ENCODE data around the gene OGFOD3.
"Not testable (repeated sequence)": the region's sequence is repeated elsewhere in the genome, so short reads cannot be mapped to it uniquely, and the experiment has no call there.

DNA sequence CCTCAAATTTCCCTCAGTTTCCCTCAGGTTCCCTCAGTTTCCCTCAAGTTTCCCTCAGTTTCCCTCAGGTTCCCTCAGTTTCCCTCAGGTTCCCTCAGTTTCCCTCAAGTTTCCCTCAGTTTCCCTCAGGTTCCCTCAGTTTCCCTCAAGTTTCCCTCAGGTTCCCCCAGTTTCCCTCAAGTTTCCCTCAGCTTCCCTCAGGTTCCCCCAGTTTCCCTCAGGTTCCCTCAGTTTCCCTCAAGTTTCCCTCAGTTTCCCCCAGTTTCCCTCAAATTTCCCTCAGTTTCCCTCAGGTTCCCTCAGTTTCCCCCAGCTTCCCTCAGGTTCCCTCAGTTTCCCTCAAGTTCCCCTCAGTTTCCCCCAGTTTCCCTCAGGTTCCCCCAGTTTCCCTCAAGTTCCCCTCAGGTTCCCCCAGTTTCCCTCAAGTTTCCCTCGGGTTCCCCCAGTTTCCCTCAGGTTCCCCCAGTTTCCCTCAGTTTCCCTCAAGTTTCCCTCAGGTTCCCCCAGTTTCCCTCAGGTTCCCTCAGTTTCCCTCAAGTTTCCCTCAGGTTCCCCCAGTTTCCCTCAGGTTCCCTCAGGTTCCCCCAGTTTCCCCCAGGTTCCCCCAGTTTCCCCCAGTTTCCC is 58.8 kb downstream of the OGFOD3 start:
- TF ChIP-seq, protein P1, sequence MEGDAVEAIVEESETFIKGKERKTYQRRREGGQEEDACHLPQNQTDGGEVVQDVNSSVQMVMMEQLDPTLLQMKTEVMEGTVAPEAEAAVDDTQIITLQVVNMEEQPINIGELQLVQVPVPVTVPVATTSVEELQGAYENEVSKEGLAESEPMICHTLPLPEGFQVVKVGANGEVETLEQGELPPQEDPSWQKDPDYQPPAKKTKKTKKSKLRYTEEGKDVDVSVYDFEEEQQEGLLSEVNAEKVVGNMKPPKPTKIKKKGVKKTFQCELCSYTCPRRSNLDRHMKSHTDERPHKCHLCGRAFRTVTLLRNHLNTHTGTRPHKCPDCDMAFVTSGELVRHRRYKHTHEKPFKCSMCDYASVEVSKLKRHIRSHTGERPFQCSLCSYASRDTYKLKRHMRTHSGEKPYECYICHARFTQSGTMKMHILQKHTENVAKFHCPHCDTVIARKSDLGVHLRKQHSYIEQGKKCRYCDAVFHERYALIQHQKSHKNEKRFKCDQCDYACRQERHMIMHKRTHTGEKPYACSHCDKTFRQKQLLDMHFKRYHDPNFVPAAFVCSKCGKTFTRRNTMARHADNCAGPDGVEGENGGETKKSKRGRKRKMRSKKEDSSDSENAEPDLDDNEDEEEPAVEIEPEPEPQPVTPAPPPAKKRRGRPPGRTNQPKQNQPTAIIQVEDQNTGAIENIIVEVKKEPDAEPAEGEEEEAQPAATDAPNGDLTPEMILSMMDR (IDR thresholded peaks at IDR 0.05) = not testable (repeated sequence)
- TF ChIP-seq POLR2A (IDR thresholded peaks at IDR 0.05) = not testable (repeated sequence)
